ENCODE results near the gene MMP15.

DNA sequence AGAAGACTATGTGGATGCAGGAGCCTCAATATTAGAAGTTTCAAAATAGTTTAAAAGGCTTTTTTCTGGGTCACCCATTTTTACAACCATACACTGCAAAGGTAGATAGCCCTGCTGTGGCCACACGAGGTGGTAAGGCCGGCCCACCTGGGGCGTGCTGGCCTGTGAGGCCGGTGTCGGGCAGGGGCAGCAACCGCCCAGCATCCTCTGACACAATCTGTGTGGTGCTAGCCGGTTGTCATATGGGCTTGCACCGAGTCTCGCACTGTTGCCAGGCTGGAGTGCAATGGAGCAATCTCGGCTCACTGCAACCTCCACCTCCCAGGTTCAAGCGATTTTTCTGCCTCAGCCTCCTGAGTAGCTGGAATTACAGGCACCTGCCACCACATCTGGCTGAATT lies 59.6 kb downstream of the MMP15 start:
- TF ChIP-seq, protein P1, sequence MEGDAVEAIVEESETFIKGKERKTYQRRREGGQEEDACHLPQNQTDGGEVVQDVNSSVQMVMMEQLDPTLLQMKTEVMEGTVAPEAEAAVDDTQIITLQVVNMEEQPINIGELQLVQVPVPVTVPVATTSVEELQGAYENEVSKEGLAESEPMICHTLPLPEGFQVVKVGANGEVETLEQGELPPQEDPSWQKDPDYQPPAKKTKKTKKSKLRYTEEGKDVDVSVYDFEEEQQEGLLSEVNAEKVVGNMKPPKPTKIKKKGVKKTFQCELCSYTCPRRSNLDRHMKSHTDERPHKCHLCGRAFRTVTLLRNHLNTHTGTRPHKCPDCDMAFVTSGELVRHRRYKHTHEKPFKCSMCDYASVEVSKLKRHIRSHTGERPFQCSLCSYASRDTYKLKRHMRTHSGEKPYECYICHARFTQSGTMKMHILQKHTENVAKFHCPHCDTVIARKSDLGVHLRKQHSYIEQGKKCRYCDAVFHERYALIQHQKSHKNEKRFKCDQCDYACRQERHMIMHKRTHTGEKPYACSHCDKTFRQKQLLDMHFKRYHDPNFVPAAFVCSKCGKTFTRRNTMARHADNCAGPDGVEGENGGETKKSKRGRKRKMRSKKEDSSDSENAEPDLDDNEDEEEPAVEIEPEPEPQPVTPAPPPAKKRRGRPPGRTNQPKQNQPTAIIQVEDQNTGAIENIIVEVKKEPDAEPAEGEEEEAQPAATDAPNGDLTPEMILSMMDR (IDR thresholded peaks at IDR 0.05; ENCODE audit: low read depth, low read length, missing input control) = no peak
- TF ChIP-seq, protein P2, sequence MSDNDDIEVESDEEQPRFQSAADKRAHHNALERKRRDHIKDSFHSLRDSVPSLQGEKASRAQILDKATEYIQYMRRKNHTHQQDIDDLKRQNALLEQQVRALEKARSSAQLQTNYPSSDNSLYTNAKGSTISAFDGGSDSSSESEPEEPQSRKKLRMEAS (IDR thresholded peaks at IDR 0.05) = no peak
- TF ChIP-seq TAF1 (conservative IDR thresholded peaks at IDR 0.05) = no peak
- TF ChIP-seq EGR1 (IDR thresholded peaks at IDR 0.05; ENCODE audit: low read depth in 2 of 2) = no peak
- no peak for TF ChIP-seq RAD21 (IDR thresholded peaks at IDR 0.05)

Measured in liver (tissue), 3 donors.